ENCODE measurements around the gene MRPS31. TPM values are rescaled to one million over a fixed set of nuclear protein-coding genes. Genes with fewer than 3 reads are reported as not detected.
"Not testable (repeated sequence)": the region's sequence is repeated elsewhere in the genome, so short reads cannot be mapped to it uniquely, and the experiment has no call there.

Gene MRPS31
- total RNA-seq, 1 experiment from 2014 or later, result 22.2 TPM

GRCh38 chr13:40749327-40749726 is 21.7 kb downstream of the MRPS31 start:
- no peak overlapping the region for H3K27ac ChIP-seq
- intact Hi-C loops (cut with micrococcal nuclease; ENCODE audit: unreplicated experiment), result no loop called here
- peak; percentile 41 for TF ChIP-seq CTCF (conservative IDR thresholded peaks at IDR 0.05)
- no peak for TF ChIP-seq EZH2 (IDR thresholded peaks at IDR 0.05; ENCODE audit: low read depth)
- no peak overlapping the region for H2AFZ ChIP-seq
- H3K4me1 ChIP-seq (replicated peaks; ENCODE audit: insufficient read depth), result no peaks in the 10 kb centered on the region
- no peak overlapping the region for H3K4me2 ChIP-seq
- H3K36me3 ChIP-seq (ENCODE audit: low read depth), result peaks cover 3% of the 10 kb centered on the region; the same call in 1 of the 2 replicates
- POLR2A ChIA-PET (ENCODE audit: unreplicated experiment), result no interaction called here
- H4K20me1 ChIP-seq (ENCODE audit: insufficient read depth), result no peaks in the 10 kb centered on the region
- no TSS peak for BruUV-seq (replicated peaks)
- H3F3A ChIP-seq (ENCODE audit: insufficient read depth, low read depth), result no peaks in the 10 kb centered on the region
- H3K4me3 ChIP-seq, result no peak overlapping the region
- no peaks in the 10 kb centered on the region for H3K9me3 ChIP-seq (ENCODE audit: insufficient read depth, low read depth)
- H3K27me3 ChIP-seq (ENCODE audit: insufficient read depth, low read depth), result no peaks in the 10 kb centered on the region
- H3K9me2 ChIP-seq (ENCODE audit: insufficient read depth), result no peaks in the 10 kb centered on the region
- DNase-seq, result no peak
- H3K79me2 ChIP-seq (ENCODE audit: low read depth), result no peaks in the 10 kb centered on the region
- CTCF ChIA-PET, result no interaction called here

- intact Hi-C loops (cut with micrococcal nuclease; ENCODE audit: unreplicated experiment); H4K20me1 ChIP-seq (ENCODE audit: insufficient read depth); H2AFZ ChIP-seq; POLR2A ChIA-PET (ENCODE audit: unreplicated experiment); H3K4me2 ChIP-seq; H3K4me3 ChIP-seq; H3K9me2 ChIP-seq (ENCODE audit: insufficient read depth); DNase-seq; H3K9me3 ChIP-seq (ENCODE audit: insufficient read depth, low read depth); H3K4me1 ChIP-seq (replicated peaks; ENCODE audit: insufficient read depth); H3K36me3 ChIP-seq (ENCODE audit: low read depth); H3K27ac ChIP-seq; H3F3A ChIP-seq (ENCODE audit: insufficient read depth, low read depth); H3K27me3 ChIP-seq (ENCODE audit: insufficient read depth, low read depth); BruUV-seq (replicated peaks); CTCF ChIA-PET; H3K79me2 ChIP-seq (ENCODE audit: low read depth): not testable (repeated sequence)
Measured at GRCh38 chr13:40735232-40735548, 35.8 kb downstream of the MRPS31 start.

GRCh38 chr13:40734536-40735231 is 36.3 kb downstream of the MRPS31 start:
- BruUV-seq (replicated peaks); H3K79me2 ChIP-seq (ENCODE audit: low read depth); H3K27me3 ChIP-seq (ENCODE audit: insufficient read depth, low read depth); H3K27ac ChIP-seq; H3K4me3 ChIP-seq; H2AFZ ChIP-seq; DNase-seq; H3F3A ChIP-seq (ENCODE audit: insufficient read depth, low read depth); H4K20me1 ChIP-seq (ENCODE audit: insufficient read depth); intact Hi-C loops (cut with micrococcal nuclease; ENCODE audit: unreplicated experiment); H3K4me2 ChIP-seq; POLR2A ChIA-PET (ENCODE audit: unreplicated experiment); H3K9me2 ChIP-seq (ENCODE audit: insufficient read depth); H3K9me3 ChIP-seq (ENCODE audit: insufficient read depth, low read depth); CTCF ChIA-PET; H3K36me3 ChIP-seq (ENCODE audit: low read depth); H3K4me1 ChIP-seq (replicated peaks; ENCODE audit: insufficient read depth): not testable (repeated sequence)

GRCh38 chr13:40732658-40733057 is 38.3 kb downstream of the MRPS31 start:
- Histone ChIP-seq H2AFZ (no peak overlapping the region), H3K79me2 (ENCODE audit: low read depth) (no peaks in the 10 kb centered on the region), H3K4me2 (no peak overlapping the region), H3K36me3 (ENCODE audit: low read depth) (no peaks in the 10 kb centered on the region), H3K9me2 (ENCODE audit: insufficient read depth) (no peaks in the 10 kb centered on the region), H3K9me3 (ENCODE audit: insufficient read depth, low read depth) (no peaks in the 10 kb centered on the region), H3K27ac (no peak overlapping the region), H4K20me1 (ENCODE audit: insufficient read depth) (no peaks in the 10 kb centered on the region), H3K4me3 (no peak overlapping the region), H3F3A (ENCODE audit: insufficient read depth, low read depth) (no peaks in the 10 kb centered on the region), H3K27me3 (ENCODE audit: insufficient read depth, low read depth) (no peaks in the 10 kb centered on the region), H3K4me1 (replicated peaks; ENCODE audit: insufficient read depth) (no peaks in the 10 kb centered on the region)
- CTCF ChIA-PET, result no interaction called here
- BruUV-seq (replicated peaks), result no TSS peak
- intact Hi-C loops (cut with micrococcal nuclease; ENCODE audit: unreplicated experiment), result no loop called here
- POLR2A ChIA-PET (ENCODE audit: unreplicated experiment), result interaction anchor here (0.6 kb wide), 1 partner anchor 460 kb away, joined by 5 read pairs; no protein-coding TSS in a partner anchor
- TF ChIP-seq CTCF (conservative IDR thresholded peaks at IDR 0.05) (no peak), EZH2 (IDR thresholded peaks at IDR 0.05; ENCODE audit: low read depth) (no peak)
- DNase-seq, result no peak
